Measurements from ENCODE around the gene SEZ6. TPM values are rescaled to one million over a fixed set of nuclear protein-coding genes. Genes with fewer than 3 reads are reported as not detected.
A peak's percentile ranks its signal among the peaks of the same experiment; 100 is the strongest.

The SEZ6 gene
- total and polyA plus RNA-seq, 4 donors: not detected

GRCh38 chr17:28951428-28951990 is 54.3 kb downstream of the SEZ6 start, which contains the start of gene PHF12:
PHF12 (minus strand) TSS chr17:28951518; CDS start chr17:28950960, 558 bp downstream.
- ATAC-seq (ENCODE audit: low FRiP score) (peak; percentile 93), DNase-seq (peak; percentile 100)
- intact Hi-C loops (cut with DNase I): loop anchor here (5.0 to 10.0 kb wide), 3 partner anchors 54 to 617 kb away; partner anchors contain the start of genes IFT20 (in 2 of the 2), TNFAIP1 (in 2 of the 2) and FLOT2 (in 1 of the 2)
- Histone ChIP-seq H3K27ac (ENCODE audit: low read depth in 1 of 2, low read length in 2 of 2) (peak within 1 kb of the TSS; percentile 92 to 98), H3K27me3 (ENCODE audit: control insufficient read depth in 1 of 2, insufficient read depth in 2 of 2, low read length in 1 of 2) (no peaks in the 10 kb centered on the region), H3K4me1 (ENCODE audit: control insufficient read depth in 1 of 2, insufficient read depth in 2 of 2, low read length in 2 of 2) (no peaks in the 10 kb centered on the region), H3K9me3 (ENCODE audit: control insufficient read depth, low read length) (no peaks in the 10 kb centered on the region), H3K36me3 (ENCODE audit: control insufficient read depth in 1 of 2, insufficient read depth in 2 of 2, low read length in 1 of 2) (no peaks in the 10 kb centered on the region), H3K4me3 (ENCODE audit: low read length in 2 of 2) (peak within 1 kb of the TSS; percentile 81 to 92)
- WGBS, 2 donors: 0% methylated on average over 51 of the region's 51 CpGs

GRCh38 chr17:28950752-28951427 is 54.9 kb downstream of the SEZ6 start:
- Histone ChIP-seq H3K4me1 (ENCODE audit: control insufficient read depth in 1 of 2, insufficient read depth in 2 of 2, low read length in 2 of 2) (no peaks in the 10 kb centered on the region), H3K27ac (ENCODE audit: low read depth in 1 of 2, low read length in 2 of 2) (peak overlapping the region; percentile 69 to 89), H3K27me3 (ENCODE audit: control insufficient read depth in 1 of 2, insufficient read depth in 2 of 2, low read length in 1 of 2) (no peaks in the 10 kb centered on the region), H3K9me3 (ENCODE audit: control insufficient read depth, low read length) (no peaks in the 10 kb centered on the region), H3K36me3 (ENCODE audit: control insufficient read depth in 1 of 2, insufficient read depth in 2 of 2, low read length in 1 of 2) (no peaks in the 10 kb centered on the region), H3K4me3 (ENCODE audit: low read length in 2 of 2) (peak overlapping the region; percentile 81 to 92)
- intact Hi-C loops (cut with DNase I): loop anchor here (5.0 to 10.0 kb wide), 3 partner anchors 54 to 616 kb away; partner anchors contain the start of genes IFT20 (in 2 of the 2), TNFAIP1 (in 2 of the 2) and FLOT2 (in 1 of the 2)
- DNase-seq (no peak), ATAC-seq (ENCODE audit: low FRiP score) (no peak)
- WGBS, 2 donors: 1% methylated on average over 31 to 51 of the region's 51 CpGs

- ATAC-seq (ENCODE audit: low FRiP score): no peak
- Histone ChIP-seq H3K4me1 (ENCODE audit: control insufficient read depth in 1 of 2, insufficient read depth in 2 of 2, low read length in 2 of 2) (peaks cover 0 to 2% of the 10 kb centered on the region in 2 donors), H3K36me3 (ENCODE audit: control insufficient read depth in 1 of 2, insufficient read depth in 2 of 2, low read length in 1 of 2) (no peaks in the 10 kb centered on the region), H3K27me3 (ENCODE audit: control insufficient read depth in 1 of 2, insufficient read depth in 2 of 2, low read length in 1 of 2) (no peaks in the 10 kb centered on the region), H3K9me3 (ENCODE audit: control insufficient read depth, low read length) (no peaks in the 10 kb centered on the region), H3K4me3 (ENCODE audit: low read length in 2 of 2) (peak overlapping the region; percentile 81 to 92), H3K27ac (ENCODE audit: low read depth in 1 of 2, low read length in 2 of 2) (peak overlapping the region in 1 of 2 donors; percentile 61)
- peak; percentile 80 to 84 for DNase-seq
- intact Hi-C loops (cut with DNase I): loop anchor here (5.0 to 10.0 kb wide), 3 partner anchors 53 to 615 kb away; partner anchors contain the start of genes IFT20 (in 2 of the 2), TNFAIP1 (in 2 of the 2) and FLOT2 (in 1 of the 2)
- WGBS, 2 donors: 0% methylated on average over 43 of the region's 43 CpGs
These were observed 55.6 kb downstream of the SEZ6 start for GRCh38 chr17:28950017-28950751.

- H3K27ac ChIP-seq (ENCODE audit: low read depth in 1 of 2, low read length in 2 of 2): peak overlapping the region; percentile 32 to 61
- no peaks in the 10 kb centered on the region for H3K9me3 ChIP-seq (ENCODE audit: control insufficient read depth, low read length)
- DNase-seq: peak; percentile 76 to 87
- peaks cover 2 to 4% of the 10 kb centered on the region in 2 donors for H3K4me1 ChIP-seq (ENCODE audit: control insufficient read depth in 1 of 2, insufficient read depth in 2 of 2, low read length in 2 of 2)
- ATAC-seq (ENCODE audit: low FRiP score): no peak
- no peaks in the 10 kb centered on the region for H3K27me3 ChIP-seq (ENCODE audit: control insufficient read depth in 1 of 2, insufficient read depth in 2 of 2, low read length in 1 of 2)
- H3K4me3 ChIP-seq (ENCODE audit: low read length in 2 of 2): peak overlapping the region; percentile 81 to 92
- no peaks in the 10 kb centered on the region for H3K36me3 ChIP-seq (ENCODE audit: control insufficient read depth in 1 of 2, insufficient read depth in 2 of 2, low read length in 1 of 2)
- 0% methylated on average over 54 to 61 of the region's 61 CpGs for WGBS, 2 donors
- intact Hi-C loops (cut with DNase I): loop anchor here (5.0 to 10.0 kb wide), 6 partner anchors 37 to 615 kb away; partner anchors contain the start of genes IFT20 (in 2 of the 2), TNFAIP1 (in 2 of the 2), DHRS13 (in 1 of the 2) and FLOT2 (in 1 of the 2)
These were observed 56.4 kb downstream of the SEZ6 start for GRCh38 chr17:28949185-28950016.

GRCh38 chr17:28948873-28949184 is 57.0 kb downstream of the SEZ6 start:
- 1% methylated on average over 15 of the region's 15 CpGs for WGBS, 2 donors
- intact Hi-C loops (cut with DNase I): loop anchor here (5.0 kb wide), 3 partner anchors 37 to 137 kb away; partner anchors contain the start of gene DHRS13 (in 1 of the 2)
- Histone ChIP-seq H3K36me3 (ENCODE audit: control insufficient read depth in 1 of 2, insufficient read depth in 2 of 2, low read length in 1 of 2) (no peaks in the 10 kb centered on the region), H3K4me1 (ENCODE audit: control insufficient read depth in 1 of 2, insufficient read depth in 2 of 2, low read length in 2 of 2) (peaks cover 2 to 4% of the 10 kb centered on the region in 2 donors), H3K27me3 (ENCODE audit: control insufficient read depth in 1 of 2, insufficient read depth in 2 of 2, low read length in 1 of 2) (no peaks in the 10 kb centered on the region), H3K4me3 (ENCODE audit: low read length in 2 of 2) (peak overlapping the region; percentile 81 to 92), H3K27ac (ENCODE audit: low read depth in 1 of 2, low read length in 2 of 2) (peak overlapping the region; percentile 32 to 61), H3K9me3 (ENCODE audit: control insufficient read depth, low read length) (no peaks in the 10 kb centered on the region)
- no peak for DNase-seq
- ATAC-seq (ENCODE audit: low FRiP score): no peak

- no peak overlapping the region for H3K27ac ChIP-seq (ENCODE audit: low read depth in 1 of 2, low read length in 2 of 2)
These were observed 57.5 kb downstream of the SEZ6 start for GRCh38 chr17:28948342-28948741.

GRCh38 chr17:28947639-28948038 is 58.2 kb downstream of the SEZ6 start:
- no peak overlapping the region for H3K27ac ChIP-seq (ENCODE audit: low read depth in 1 of 2, low read length in 2 of 2)
- H3K4me3 ChIP-seq (ENCODE audit: low read length in 2 of 2): no peak overlapping the region
- H3K4me1 ChIP-seq (ENCODE audit: control insufficient read depth in 1 of 2, insufficient read depth in 2 of 2, low read length in 2 of 2): peaks cover 2 to 4% of the 10 kb centered on the region in 2 donors
- H3K36me3 ChIP-seq (ENCODE audit: control insufficient read depth in 1 of 2, insufficient read depth in 2 of 2, low read length in 1 of 2): no peaks in the 10 kb centered on the region
- intact Hi-C loops (cut with DNase I): loop anchor here (5.0 kb wide), 3 partner anchors 35 to 135 kb away; partner anchors contain the start of gene DHRS13 (in 1 of the 2)
- 36 to 39% methylated on average over 3 of the region's 3 CpGs for WGBS, 2 donors
- H3K27me3 ChIP-seq (ENCODE audit: control insufficient read depth in 1 of 2, insufficient read depth in 2 of 2, low read length in 1 of 2): no peaks in the 10 kb centered on the region
- H3K9me3 ChIP-seq (ENCODE audit: control insufficient read depth, low read length): no peaks in the 10 kb centered on the region
- ATAC-seq (ENCODE audit: low FRiP score) (no peak), DNase-seq (no peak)

More at GRCh38 chr17:28948342-28948741, 57.5 kb downstream of the SEZ6 start:
- Histone ChIP-seq H3K4me3 (ENCODE audit: low read length in 2 of 2) (peak overlapping the region; percentile 81 to 92), H3K36me3 (ENCODE audit: control insufficient read depth in 1 of 2, insufficient read depth in 2 of 2, low read length in 1 of 2) (no peaks in the 10 kb centered on the region), H3K4me1 (ENCODE audit: control insufficient read depth in 1 of 2, insufficient read depth in 2 of 2, low read length in 2 of 2) (peaks cover 2 to 4% of the 10 kb centered on the region in 2 donors), H3K9me3 (ENCODE audit: control insufficient read depth, low read length) (no peaks in the 10 kb centered on the region), H3K27me3 (ENCODE audit: control insufficient read depth in 1 of 2, insufficient read depth in 2 of 2, low read length in 1 of 2) (no peaks in the 10 kb centered on the region)
- intact Hi-C loops (cut with DNase I): loop anchor here (5.0 kb wide), 3 partner anchors 36 to 136 kb away; partner anchors contain the start of gene DHRS13 (in 1 of the 2)
- DNase-seq: no peak
- WGBS, 2 donors: 10 to 12% methylated on average over 4 of the region's 4 CpGs
- no peak for ATAC-seq (ENCODE audit: low FRiP score)
